ENCODE measurements around the gene C3orf22. TPM values are rescaled to one million over a fixed set of nuclear protein-coding genes. Genes with fewer than 3 reads are reported as not detected.

The C3orf22 gene
- total RNA-seq, 1 donor, result not detected

DNA sequence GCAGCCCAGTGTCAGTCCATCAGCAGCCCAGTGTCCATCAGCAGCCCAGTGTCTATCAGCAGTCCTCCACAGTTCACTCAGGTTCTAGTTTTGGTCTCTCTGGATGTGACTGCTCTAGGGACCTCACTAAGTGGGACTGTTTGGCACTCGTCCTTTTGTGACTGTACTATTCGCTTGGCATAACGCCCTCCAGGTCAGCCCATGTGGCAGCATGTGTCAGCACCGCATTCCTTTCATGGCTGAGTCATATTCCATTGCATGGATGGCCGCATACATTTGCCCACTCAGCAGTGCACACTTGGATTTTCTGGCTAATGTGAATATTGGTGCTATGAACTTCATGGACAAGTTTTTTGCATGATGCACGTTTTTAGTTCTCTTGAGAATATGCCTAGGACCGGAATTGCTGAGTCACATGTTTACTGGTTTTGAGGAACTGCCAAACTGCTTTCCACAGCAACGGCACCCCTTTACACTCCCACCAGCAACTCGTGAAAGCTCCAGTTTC lies 18.3 kb downstream of the C3orf22 start:
- Histone ChIP-seq H3K4me3 (ENCODE audit: insufficient read depth, low read length) (no peak overlapping the region), H2AFZ (ENCODE audit: low read length) (no peak overlapping the region), H3K9me3 (ENCODE audit: low read depth, low read length) (no peaks in the 10 kb centered on the region), H3K27ac (ENCODE audit: low read depth, low read length) (peak overlapping the region; percentile 38), H4K20me1 (ENCODE audit: insufficient read depth, low read length) (no peaks in the 10 kb centered on the region), H3K27me3 (ENCODE audit: insufficient read depth, low read length) (peaks cover 10% of the 10 kb centered on the region), H3K4me2 (ENCODE audit: insufficient read depth, low read length) (peak overlapping the region; percentile 66), H3K79me2 (ENCODE audit: insufficient read depth, low read length) (no peaks in the 10 kb centered on the region), H3K4me1 (ENCODE audit: insufficient read depth, low read length) (peaks cover 14% of the 10 kb centered on the region), H3K36me3 (ENCODE audit: insufficient read depth, low read length) (no peaks in the 10 kb centered on the region)
- TF ChIP-seq, protein P1, sequence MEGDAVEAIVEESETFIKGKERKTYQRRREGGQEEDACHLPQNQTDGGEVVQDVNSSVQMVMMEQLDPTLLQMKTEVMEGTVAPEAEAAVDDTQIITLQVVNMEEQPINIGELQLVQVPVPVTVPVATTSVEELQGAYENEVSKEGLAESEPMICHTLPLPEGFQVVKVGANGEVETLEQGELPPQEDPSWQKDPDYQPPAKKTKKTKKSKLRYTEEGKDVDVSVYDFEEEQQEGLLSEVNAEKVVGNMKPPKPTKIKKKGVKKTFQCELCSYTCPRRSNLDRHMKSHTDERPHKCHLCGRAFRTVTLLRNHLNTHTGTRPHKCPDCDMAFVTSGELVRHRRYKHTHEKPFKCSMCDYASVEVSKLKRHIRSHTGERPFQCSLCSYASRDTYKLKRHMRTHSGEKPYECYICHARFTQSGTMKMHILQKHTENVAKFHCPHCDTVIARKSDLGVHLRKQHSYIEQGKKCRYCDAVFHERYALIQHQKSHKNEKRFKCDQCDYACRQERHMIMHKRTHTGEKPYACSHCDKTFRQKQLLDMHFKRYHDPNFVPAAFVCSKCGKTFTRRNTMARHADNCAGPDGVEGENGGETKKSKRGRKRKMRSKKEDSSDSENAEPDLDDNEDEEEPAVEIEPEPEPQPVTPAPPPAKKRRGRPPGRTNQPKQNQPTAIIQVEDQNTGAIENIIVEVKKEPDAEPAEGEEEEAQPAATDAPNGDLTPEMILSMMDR (IDR thresholded peaks at IDR 0.05; ENCODE audit: extremely low read depth, low read depth, low read length), result no peak
- peak; percentile 99 for DNase-seq (ENCODE audit: insufficient read length, low spot score, missing footprints)

DNA sequence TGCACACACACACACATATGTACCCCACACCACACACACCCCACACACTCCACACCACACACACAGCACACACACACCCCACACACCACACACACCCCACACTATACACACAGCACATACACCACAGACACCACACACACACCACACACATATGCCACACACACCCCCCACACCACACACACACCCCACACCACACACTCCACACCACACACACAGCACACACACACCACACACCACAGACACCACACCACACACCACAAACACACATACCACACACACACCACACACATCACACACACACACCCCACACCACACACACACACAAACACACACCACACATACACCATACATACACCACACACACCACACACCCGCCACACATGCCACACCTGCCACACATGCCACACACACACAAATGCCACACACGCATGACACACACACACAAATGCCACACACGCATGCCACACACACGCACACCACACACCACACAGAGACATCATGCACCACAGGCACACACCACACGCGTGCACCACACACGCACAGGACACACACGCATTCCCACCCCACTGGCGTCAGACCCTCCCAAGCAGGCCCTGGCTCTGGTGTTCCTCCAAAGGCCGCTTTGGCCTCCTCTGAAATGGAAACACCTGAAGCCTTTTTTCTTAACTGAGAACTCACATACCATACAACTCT lies 19.0 kb downstream of the C3orf22 start:
- peak overlapping the region; percentile 66 for H3K4me2 ChIP-seq (ENCODE audit: insufficient read depth, low read length)

DNA sequence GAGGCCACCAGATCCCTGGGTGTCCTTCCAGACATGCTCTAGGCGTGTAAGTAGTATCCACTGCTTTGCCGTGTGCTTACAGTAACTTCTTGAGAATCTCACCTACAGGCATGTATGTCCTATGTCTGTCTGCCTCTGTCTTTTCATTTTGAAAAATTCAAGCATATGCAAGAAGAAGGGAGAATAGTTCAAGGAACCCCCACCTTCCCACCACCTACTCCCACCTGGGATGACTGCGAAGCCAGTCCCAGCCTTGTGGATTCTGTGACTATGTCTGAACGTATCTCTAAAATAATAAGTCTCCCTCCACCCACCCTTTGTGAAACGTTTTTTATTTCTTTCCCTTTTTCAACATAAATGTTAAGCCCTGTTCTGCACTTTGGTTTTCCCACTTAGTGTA lies 19.8 kb downstream of the C3orf22 start:
- H3K36me3 ChIP-seq (ENCODE audit: insufficient read depth, low read length), result no peaks in the 10 kb centered on the region
- no peaks in the 10 kb centered on the region for H3K79me2 ChIP-seq (ENCODE audit: insufficient read depth, low read length)
- H3K27ac ChIP-seq (ENCODE audit: low read depth, low read length), result no peak overlapping the region
- peaks cover 15% of the 10 kb centered on the region for H3K27me3 ChIP-seq (ENCODE audit: insufficient read depth, low read length)
- no peaks in the 10 kb centered on the region for H4K20me1 ChIP-seq (ENCODE audit: insufficient read depth, low read length)
- DNase-seq (ENCODE audit: insufficient read length, low spot score, missing footprints), result peak; percentile 87
- no peak overlapping the region for H3K4me3 ChIP-seq (ENCODE audit: insufficient read depth, low read length)
- H3K9me3 ChIP-seq (ENCODE audit: low read depth, low read length), result no peaks in the 10 kb centered on the region
- TF ChIP-seq, protein P1 (IDR thresholded peaks at IDR 0.05; ENCODE audit: extremely low read depth, low read depth, low read length), result no peak
- H3K4me2 ChIP-seq (ENCODE audit: insufficient read depth, low read length), result no peak overlapping the region
- H3K4me1 ChIP-seq (ENCODE audit: insufficient read depth, low read length), result peaks cover 14% of the 10 kb centered on the region
- no peak overlapping the region for H2AFZ ChIP-seq (ENCODE audit: low read length)

More for the DNA sequence above, 19.0 kb downstream of the C3orf22 start:
- no peak for DNase-seq (ENCODE audit: insufficient read length, low spot score, missing footprints)
- Histone ChIP-seq H3K9me3 (ENCODE audit: low read depth, low read length) (no peaks in the 10 kb centered on the region), H2AFZ (ENCODE audit: low read length) (no peak overlapping the region), H4K20me1 (ENCODE audit: insufficient read depth, low read length) (no peaks in the 10 kb centered on the region), H3K4me1 (ENCODE audit: insufficient read depth, low read length) (peaks cover 14% of the 10 kb centered on the region), H3K27me3 (ENCODE audit: insufficient read depth, low read length) (peaks cover 15% of the 10 kb centered on the region), H3K79me2 (ENCODE audit: insufficient read depth, low read length) (no peaks in the 10 kb centered on the region), H3K27ac (ENCODE audit: low read depth, low read length) (peak overlapping the region; percentile 38), H3K36me3 (ENCODE audit: insufficient read depth, low read length) (no peaks in the 10 kb centered on the region), H3K4me3 (ENCODE audit: insufficient read depth, low read length) (no peak overlapping the region)
- TF ChIP-seq, protein P1 (IDR thresholded peaks at IDR 0.05; ENCODE audit: extremely low read depth, low read depth, low read length), result no peak

DNA sequence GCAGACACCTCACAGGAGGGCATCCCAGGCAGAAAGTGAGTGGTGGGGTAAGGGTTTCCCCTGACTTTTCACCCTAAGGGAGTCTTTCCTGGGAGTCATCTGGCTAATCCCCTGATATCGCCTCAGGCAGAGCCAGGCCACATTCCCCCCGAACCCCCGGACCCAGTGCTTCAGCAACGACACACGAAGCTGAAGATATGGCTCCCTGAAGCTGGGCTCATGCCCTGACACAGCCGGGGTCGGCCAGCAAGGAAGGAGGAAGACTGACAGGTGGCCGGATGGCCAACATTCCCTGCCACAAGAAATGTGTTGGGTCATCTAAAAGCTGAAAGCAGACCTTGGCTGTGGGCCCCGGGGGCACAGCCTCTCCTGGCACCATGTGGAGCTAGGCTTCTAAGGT lies 20.4 kb downstream of the C3orf22 start:
- Histone ChIP-seq H3K4me2 (ENCODE audit: insufficient read depth, low read length) (no peak overlapping the region), H3K27ac (ENCODE audit: low read depth, low read length) (no peak overlapping the region)

More for the DNA sequence above, 20.4 kb downstream of the C3orf22 start:
- TF ChIP-seq, protein P1 (IDR thresholded peaks at IDR 0.05; ENCODE audit: extremely low read depth, low read depth, low read length), result no peak
- Histone ChIP-seq H3K36me3 (ENCODE audit: insufficient read depth, low read length) (no peaks in the 10 kb centered on the region), H3K9me3 (ENCODE audit: low read depth, low read length) (no peaks in the 10 kb centered on the region), H3K79me2 (ENCODE audit: insufficient read depth, low read length) (no peaks in the 10 kb centered on the region), H3K27me3 (ENCODE audit: insufficient read depth, low read length) (peaks cover 22% of the 10 kb centered on the region), H4K20me1 (ENCODE audit: insufficient read depth, low read length) (no peaks in the 10 kb centered on the region), H2AFZ (ENCODE audit: low read length) (no peak overlapping the region), H3K4me1 (ENCODE audit: insufficient read depth, low read length) (peaks cover 14% of the 10 kb centered on the region), H3K4me3 (ENCODE audit: insufficient read depth, low read length) (no peak overlapping the region)
- DNase-seq (ENCODE audit: insufficient read length, low spot score, missing footprints), result peak; percentile 58
